Activated CD8-positive, alpha-beta memory T cell treated with anti-CD3 and anti-CD28 coated beads for 36 hours (primary cell): ENCODE results near the gene FBXL7. TPM values are rescaled to one million over a fixed set of nuclear protein-coding genes. Genes with fewer than 3 reads are reported as not detected.

ENCODE experiments used
- CTCF ChIA-PET: fragments of 350-600 bp; sonication (Branson Sonifier 250); formaldehyde crosslinking; loops from one replicate; lab custom pipeline; 2021; ENCODE audit warnings: antibody characterized with exemption; lab: Charles Lee
- POLR2A ChIA-PET: fragments of 350-600 bp; sonication (Branson Sonifier 250); formaldehyde crosslinking; loops from one replicate; lab custom pipeline; 2021; ENCODE audit warnings: antibody characterized with exemption; lab: Charles Lee
- total RNA-seq, 2 experiments: library from RNA; stranded (reverse); gene quantifications; one replicate each; pipeline ENCODE4 v1.2.3, GENCODE V29; 2021

FBXL7 gene
- total RNA-seq, 2 experiments from 2014 or later = not detected

DNA sequence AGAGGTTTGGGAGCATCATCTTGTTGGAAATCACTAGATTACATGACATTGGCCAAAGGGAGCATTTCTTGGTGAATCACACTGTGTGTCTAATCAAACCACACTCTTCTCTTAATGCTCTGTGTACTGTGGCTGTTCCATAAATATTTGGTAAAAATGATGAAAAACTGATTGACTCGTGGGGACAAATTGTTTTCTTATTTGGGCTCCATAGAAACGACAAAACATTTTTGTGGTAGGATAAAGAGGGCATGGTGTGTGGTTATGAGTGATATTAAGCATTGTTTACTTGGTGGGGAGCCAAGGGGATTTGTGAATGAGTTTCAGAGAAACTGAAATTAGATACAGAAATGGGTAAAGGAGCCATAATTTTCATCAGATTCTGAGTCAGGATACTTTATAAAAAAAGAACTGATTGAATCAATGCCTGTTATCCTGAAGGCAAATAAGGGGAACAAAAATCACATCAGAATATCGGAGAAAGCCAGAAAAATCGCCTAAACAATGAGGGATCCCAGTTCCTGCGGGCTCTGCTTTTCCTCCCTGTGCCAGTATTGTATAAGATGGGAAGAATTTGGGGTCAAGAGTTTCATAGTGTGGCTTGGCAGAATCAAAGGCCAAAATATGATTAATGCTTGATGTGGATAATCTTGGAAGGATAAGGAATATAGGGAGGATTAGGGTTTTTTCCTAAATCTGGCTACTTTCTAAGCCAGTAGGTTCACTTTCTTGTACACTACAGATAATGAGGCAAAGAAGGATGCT is 33.3 kb downstream of the FBXL7 start:
- POLR2A ChIA-PET = no interaction called here

DNA sequence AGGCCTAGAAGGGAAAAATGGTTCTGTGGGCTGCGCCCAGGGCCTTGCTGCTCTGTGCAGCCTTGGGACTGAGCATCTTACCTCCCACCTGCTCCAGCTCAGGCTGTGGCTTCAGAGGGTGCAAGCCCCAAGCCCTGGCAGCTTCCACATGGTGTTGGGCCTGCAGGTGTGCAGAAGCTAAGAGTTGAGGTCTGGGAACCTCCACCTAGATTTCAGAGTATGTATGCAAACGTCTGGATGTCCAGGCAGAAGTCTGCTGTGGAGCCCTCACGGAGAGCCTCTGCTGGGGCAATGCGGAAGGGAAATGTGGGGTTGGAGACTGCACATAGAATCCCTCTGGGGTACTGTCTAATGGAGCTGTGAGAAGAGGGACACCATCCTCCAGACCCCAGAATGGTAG is 36.0 kb downstream of the FBXL7 start:
- ChIA-PET POLR2A (no interaction called here), CTCF (no interaction called here)

More for the DNA sequence above, 33.3 kb downstream of the FBXL7 start:
- CTCF ChIA-PET = no interaction called here

DNA sequence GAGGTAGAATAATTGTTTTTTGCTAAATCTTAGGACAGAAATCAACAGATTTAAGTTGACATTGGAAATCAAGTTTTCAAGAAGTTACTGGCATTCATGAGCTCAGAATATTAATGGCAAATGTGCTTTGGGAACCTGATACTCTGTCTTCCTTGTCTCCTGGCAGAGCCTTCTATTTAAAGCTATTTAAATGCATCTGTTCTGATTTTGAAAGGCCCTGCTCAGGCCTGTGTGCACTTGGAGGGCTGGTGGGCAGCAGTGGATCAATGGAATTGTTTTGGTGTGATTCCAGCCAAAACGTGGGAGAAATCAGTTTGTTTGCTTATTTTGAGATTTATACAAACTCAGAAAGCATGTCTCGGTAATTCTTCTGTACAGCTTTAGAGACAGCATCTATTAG is 38.5 kb downstream of the FBXL7 start:
- CTCF ChIA-PET = no interaction called here
- POLR2A ChIA-PET = interaction anchor here (0.5 kb wide), 1 partner anchor 107 kb away, joined by 3 read pairs; no protein-coding TSS in a partner anchor

DNA sequence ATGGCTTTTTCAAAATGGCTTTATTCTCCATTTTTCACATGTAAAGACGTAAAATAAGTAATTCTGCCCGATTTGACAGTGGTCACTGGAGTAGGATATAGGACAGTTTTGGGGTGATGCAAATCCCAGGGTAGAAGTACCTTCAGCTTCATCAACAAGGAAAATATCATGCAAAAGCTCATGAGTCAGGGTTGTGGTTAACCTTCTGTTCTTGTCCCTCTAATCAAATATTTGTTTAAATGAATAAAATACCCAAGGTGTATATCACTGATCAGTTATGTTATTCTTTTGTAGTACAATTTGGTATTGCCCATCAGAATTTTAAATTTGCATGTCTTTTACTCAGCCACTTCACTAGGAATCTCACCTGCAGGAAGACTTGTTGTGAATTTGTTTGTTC is 40.0 kb downstream of the FBXL7 start:
- ChIA-PET CTCF (no interaction called here), POLR2A (no interaction called here)

DNA sequence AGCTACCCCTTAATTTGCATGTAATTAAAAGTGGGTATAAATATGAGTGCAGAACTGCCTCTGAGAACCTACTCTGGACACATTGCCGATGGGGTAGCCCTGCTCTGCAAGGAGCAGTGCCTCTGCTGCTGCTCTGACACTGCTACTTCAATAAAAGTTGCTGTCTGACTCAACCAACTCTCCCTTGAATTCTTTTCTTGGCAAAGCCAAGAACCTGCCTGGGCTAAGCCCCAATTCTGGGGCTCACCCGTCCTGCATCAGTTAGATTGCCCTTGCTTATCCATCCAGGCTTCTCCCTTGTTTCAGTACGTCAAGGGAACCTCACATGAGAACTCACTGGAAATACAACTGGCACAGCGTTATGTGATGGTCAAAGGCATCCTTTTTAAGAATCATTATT is 44.1 kb downstream of the FBXL7 start:
- CTCF ChIA-PET = no interaction called here

DNA sequence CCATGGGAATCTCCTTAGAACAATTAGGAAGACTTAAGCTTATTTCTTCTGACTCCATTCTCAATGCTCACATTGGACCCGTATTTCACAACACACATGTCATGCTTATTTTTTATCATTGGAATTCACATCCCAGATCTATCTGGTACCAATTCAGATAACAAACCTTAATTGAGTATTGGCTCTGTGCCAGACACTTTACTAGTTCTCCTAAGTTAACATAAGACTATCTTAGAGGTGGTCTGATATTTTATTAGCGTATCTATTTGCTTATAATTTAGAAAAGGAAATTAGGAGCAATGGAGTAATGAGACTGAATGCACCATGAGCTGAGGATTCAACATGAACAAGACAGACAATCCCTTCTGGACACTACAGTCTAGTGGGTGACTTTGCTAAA is 45.1 kb downstream of the FBXL7 start:
- ChIA-PET CTCF (no interaction called here), POLR2A (no interaction called here)

More for the DNA sequence above, 44.1 kb downstream of the FBXL7 start:
- POLR2A ChIA-PET = no interaction called here

DNA sequence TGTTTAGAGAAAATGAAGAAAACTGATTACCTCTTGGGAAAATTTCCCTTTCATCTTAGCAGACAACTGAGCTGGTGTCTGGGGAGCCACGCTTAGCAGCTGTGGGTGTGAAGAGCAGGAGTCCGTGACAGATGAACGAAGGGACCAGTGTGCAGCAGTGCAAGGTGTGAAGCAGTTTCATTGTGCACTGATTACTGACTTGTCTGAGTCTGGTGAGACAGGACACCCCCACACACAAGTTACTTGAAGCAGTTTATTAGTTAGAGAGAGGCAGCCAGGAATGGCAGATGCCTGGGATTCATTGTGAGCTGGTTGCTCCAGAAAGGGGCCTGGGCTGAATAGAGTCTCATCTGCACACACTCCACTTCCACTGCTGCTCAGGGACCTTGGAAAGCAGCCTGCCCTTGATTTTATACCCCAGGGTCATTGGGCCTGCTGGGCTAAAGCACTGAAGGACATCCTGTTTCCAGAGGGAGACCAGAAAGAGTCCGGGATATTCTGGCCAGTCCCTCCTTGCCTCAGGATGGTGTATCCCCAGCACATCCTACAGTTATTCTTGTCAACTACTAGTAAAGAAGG is 47.4 kb downstream of the FBXL7 start:
- POLR2A ChIA-PET = no interaction called here
- CTCF ChIA-PET = no interaction called here

DNA sequence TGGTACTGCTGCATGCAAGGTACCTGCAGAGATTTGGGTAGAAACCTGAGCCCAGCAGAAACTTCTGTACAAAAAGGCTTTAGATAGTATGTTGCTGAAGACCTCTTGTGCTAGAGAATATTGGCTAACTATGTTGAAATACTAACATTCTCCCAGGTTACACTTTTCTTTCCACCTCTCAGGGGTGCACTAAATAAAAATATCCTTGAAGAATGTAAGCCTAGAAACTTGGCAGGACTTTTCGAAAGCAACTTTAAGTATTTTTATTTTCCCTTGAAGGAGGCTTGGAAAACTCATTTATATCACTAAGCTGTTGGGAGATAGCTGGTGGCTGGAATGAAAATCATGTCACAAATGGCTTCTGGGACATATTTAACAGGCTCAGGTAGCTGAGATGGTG is 50.0 kb downstream of the FBXL7 start:
- ChIA-PET CTCF (no interaction called here), POLR2A (no interaction called here)

DNA sequence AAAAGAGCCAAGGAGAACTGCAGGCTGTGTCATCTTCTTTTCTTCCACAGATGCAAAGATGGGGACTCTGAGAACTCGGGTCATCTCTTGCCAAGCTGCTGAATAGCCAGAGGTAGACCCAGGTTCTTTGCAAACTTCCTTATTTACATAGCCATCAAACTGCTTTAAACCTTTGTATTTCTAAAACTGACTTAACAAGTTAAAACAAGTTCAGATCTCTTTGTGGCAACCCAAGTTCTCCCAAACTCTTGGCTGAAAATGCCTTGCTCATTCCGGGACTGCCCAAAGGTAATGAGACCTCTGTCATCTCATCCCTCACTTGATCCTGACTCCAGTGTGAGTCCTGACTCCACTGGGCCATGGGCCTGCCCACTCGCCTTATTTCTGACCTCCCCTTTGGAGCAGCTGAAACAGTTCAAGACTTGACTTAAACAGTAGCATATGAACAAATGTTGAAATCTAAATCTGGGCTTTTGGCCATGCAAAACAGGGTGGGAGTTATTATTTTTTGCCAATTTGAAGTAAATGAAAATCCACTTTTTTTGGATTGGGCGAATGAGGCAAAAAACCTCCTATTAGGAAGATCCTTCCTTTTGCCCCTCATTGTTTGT is 50.6 kb downstream of the FBXL7 start:
- ChIA-PET POLR2A (no interaction called here), CTCF (no interaction called here)

DNA sequence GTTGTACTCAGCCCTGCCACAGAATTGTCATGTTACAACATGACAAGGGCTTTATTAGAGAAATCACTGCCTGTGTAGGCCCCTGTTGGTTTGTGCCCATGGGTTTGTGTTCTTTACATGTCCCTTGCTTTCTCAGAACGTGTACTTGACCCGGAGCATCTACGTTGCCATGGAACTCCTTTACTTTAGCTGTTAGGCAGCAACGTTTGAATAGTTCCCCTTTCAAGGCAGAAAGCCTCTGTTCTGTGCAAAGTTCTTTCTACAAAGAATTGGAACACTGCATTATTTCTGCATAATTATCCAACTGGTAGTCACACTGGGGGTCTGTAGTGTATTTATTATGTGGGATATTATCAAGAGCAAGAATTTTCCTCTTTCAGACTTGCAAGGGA is 51.1 kb downstream of the FBXL7 start:
- POLR2A ChIA-PET = no interaction called here
- CTCF ChIA-PET = no interaction called here

DNA sequence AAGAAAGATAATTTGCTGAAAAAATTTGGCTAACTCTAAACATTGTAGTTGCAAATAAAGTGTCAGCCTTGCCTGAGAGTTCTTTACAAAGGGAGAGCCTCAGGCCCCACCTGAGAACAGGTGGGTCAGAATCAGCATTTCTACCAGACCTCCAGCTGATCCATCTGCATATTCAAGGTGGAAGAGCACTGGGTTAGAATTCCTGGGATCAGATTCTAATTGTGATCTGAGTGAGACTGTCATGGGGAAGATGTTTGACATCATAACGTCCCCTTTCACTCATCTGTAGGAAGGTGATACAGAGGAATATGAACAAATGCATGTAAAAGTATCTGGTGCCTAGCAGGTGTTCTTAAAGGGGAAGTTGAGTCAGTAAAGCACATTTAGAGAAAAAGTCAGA is 54.6 kb downstream of the FBXL7 start:
- CTCF ChIA-PET = no interaction called here
- POLR2A ChIA-PET = no interaction called here

DNA sequence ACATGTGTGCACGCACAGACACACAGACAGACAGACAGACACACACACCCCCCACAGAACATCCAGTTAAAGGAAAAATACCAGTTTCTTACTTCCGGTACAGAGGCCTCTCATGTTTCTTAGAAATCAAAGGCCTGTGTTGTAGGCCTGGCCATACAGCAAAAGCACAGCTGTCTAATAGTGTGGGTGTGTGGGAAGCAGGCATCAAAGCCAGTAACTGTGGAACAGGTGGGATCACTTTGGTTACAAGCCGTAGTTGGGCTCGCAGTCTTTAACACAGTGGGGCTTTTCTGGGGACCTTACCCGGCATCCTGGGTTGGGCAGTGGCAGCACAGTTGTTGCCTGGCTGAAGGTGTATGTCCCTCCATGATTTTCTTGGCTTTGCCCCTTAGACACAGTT is 55.2 kb downstream of the FBXL7 start:
- POLR2A ChIA-PET = no interaction called here
- CTCF ChIA-PET = no interaction called here

DNA sequence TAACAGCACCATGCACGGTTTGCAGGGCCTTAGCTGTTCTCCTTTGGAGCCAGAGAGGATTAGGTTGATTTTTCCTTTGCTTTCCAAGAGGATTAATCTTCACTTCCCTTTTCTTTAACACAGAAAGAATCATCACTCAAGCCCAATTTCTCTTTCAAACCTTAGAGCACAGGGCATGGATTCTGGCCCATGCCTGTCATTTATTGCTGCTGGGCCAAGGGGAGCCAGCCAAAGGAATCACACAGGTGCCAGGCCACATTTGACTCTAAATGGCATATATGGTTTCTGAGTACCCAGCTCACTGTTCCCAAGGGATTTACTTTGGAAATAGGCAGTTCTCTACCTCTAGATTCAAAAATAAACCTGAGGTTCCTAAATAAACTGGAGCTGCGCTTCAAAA is 58.3 kb downstream of the FBXL7 start:
- ChIA-PET CTCF (no interaction called here), POLR2A (no interaction called here)

DNA sequence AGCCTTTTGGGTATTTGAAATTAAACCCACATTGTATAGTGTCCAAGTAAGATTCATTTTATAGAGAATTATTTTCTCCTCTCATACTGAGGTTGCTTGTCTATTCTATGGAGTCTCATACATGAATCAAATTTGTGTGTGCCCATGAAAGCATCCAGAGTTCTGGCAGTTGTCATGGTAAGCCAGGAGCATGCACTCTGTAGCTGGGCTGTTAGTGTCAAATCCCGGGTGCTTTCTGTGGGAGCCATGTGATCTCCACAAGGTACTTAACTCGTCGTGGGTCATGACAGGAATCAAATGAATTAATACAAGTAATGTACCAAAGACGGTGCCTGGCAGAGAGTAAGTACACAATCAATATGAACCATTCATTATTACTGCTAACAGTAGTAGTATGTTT is 58.7 kb downstream of the FBXL7 start:
- ChIA-PET POLR2A (no interaction called here), CTCF (no interaction called here)

DNA sequence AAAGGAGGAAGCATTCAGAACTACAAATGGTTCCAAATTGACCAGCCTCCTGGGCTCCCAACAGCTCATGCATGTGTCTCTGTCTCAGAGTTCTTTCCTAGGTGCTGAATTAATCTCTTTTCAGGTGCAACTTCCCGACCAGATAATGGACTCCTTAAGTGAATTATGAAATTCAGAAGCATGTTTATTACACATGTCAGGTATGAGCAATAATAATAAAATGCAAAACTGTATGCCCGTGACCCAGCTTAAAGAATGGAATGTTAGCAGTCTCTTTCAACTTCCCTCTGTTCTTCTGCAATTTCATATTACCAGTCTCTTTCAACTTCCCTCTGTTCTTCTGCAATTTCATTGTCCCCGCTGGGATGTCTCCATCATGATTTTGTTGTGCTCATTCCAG is 60.4 kb downstream of the FBXL7 start:
- POLR2A ChIA-PET = no interaction called here
- CTCF ChIA-PET = no interaction called here

DNA sequence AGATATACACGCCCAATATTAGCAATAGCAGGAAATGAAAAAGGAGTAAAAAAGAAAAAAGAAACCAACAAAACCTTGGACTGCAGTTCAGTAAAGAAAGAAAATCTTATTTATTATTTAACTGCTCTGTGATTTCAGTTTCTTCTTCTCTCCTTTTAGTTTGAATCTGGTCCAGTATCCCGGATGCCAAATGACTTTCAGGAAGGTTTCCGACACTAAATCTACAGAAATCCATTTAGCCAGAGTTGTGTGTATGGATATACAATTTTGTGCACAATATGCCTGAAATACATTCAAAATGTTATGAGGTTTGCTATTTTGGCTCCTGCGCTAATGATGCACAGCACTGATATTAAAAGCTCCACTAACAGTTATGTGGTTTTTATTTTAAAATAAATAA is 64.5 kb downstream of the FBXL7 start:
- POLR2A ChIA-PET = no interaction called here
- CTCF ChIA-PET = no interaction called here

DNA sequence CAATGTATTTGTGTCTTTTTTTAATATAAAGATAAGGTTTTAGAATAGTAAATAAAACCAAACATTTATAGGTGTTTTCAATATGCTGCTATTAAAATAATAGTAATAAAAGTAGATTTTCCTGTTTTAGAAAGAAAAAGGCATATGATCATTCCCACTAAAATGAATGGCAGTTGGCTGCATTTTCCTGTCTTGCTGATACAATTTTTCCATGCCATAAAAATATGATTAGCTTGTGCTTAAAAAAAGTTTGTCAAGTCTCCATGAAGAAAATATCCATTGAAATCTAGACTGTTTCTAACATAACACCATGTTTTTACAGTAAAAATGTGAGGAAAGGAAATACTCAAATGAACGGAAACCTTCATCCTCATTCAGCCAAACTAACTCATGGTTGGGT is 65.0 kb downstream of the FBXL7 start:
- CTCF ChIA-PET = no interaction called here
- POLR2A ChIA-PET = no interaction called here

DNA sequence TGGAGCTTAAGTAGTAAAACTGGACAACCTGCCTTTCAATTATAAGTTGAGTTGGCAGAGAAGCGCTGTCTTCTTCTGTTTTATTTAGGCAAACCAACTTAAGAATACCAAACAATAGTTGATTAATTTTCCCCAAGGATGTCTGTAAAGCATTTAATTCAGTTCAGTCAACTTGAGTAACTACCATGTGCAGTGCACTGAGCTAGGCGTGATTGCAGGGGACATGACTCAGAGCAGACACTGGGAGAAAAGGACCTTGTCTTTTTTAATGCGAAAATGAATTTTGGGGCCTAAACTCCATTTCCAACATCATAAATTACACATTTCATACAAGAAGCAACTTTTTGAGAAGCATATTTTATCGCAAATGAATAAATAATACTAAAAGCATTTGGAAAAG is 66.3 kb downstream of the FBXL7 start:
- CTCF ChIA-PET = no interaction called here
- POLR2A ChIA-PET = no interaction called here

DNA sequence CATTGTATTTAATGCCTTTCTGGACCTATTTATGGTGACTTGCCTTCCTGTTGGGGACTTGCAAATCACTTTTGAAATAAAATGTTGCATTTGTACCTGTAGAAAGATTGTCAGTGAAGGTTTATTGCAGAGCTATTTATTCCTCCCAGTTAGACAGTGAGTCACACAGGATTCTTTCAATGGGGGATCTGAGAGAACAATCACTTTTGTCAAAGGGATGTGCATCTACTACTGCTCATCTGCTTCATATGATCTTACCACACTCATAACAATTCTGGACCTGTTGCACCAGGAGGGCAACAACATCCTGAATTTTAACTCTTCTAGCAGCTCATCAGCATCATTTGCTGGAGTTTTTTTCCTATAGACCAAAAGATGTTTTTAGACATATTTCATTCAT is 66.8 kb downstream of the FBXL7 start:
- ChIA-PET POLR2A (no interaction called here), CTCF (no interaction called here)

DNA sequence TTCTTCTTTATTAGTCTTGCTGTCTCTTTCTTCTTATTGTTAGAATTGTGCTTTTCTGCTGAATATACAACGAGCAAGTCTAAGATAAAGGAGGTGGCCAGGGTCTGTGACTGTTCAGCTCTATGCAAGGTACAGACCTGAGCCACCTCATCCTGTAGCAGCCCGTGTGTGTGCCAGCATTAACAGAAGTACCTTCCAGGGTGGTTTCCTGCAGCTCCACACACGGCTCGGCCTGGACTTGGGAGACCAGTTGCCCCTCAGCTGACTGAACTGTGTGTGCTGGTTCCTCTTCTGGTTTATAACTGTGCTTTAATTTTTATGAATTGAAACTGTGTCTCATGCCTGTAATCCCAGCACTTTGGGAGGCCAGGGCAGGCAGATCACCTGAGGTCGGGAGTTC is 70.5 kb downstream of the FBXL7 start:
- CTCF ChIA-PET = interaction anchor here (0.7 kb wide), 1 partner anchor 885 kb away, joined by 5 read pairs; no protein-coding TSS in a partner anchor
- POLR2A ChIA-PET = no interaction called here

DNA sequence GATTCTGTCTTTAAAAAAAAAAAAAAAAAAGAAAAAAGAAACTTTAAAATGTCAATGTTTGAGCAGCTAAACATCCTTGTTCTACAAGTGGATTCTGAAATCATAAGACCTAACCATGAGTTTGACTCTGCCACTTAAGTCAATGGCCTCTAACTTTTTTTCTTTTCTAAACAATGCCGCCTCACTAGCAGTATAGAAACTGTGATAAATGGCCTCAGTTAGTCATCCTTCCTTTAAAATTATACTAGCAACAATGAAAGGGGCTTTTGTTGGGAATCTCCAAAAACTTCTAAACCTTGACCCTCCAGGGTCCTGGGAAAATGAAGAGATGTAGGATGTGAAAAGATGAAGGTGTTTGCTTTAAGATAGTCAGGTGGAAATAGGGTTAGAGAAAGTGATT is 71.1 kb downstream of the FBXL7 start:
- POLR2A ChIA-PET = no interaction called here
- CTCF ChIA-PET = interaction anchor here (0.7 kb wide), 1 partner anchor 885 kb away, joined by 5 read pairs; no protein-coding TSS in a partner anchor
